HEK293T (cell line): ENCODE measurements around the gene CELA2A.
"Not testable (repeated sequence)": the region's sequence is repeated elsewhere in the genome, so short reads cannot be mapped to it uniquely, and the experiment has no call there.

ENCODE experiments used
- CTCF ChIA-PET: fragments of 350-600 bp; formaldehyde crosslinking; extraction: SDS; loops from one replicate; lab custom pipeline; 2021; ENCODE audit warnings: antibody characterized with exemption, inconsistent platforms; lab: Yijun Ruan, JAX
- POLR2A ChIA-PET: fragments of 350-600 bp; formaldehyde crosslinking; extraction: SDS; loops from one replicate; lab custom pipeline; 2020; ENCODE audit warnings: antibody characterized with exemption, inconsistent platforms; lab: Yijun Ruan, JAX
- DNase-seq: peaks from one replicate; pipeline ENCODE4 v3.0.0; 2012; ENCODE audit warnings: mixed read lengths; ENCODE audit errors: extremely low spot score
- ARNT ChIP-seq: fragments of 450-650 bp; IDR thresholded peaks from 2 replicates; pipeline ENCODE4 v1.6.1; 2017; ENCODE audit warnings: mild to moderate bottlenecking
- BHLHE40 ChIP-seq: fragments of 450-650 bp; IDR thresholded peaks from 2 replicates; pipeline ENCODE4 v1.6.1; 2016; ENCODE audit warnings: mild to moderate bottlenecking, moderate library complexity, borderline replicate concordance
- CTBP1 ChIP-seq: fragments of 450-650 bp; IDR thresholded peaks from 2 replicates; pipeline ENCODE4 v1.6.1; 2016; ENCODE audit warnings: borderline replicate concordance
- ELF4 ChIP-seq: fragments of 450-650 bp; IDR thresholded peaks from 2 replicates; pipeline ENCODE4 v1.6.1; 2017; ENCODE audit warnings: antibody characterized with exemption
- FOXA1 ChIP-seq: fragments of 450-650 bp; IDR thresholded peaks from 2 replicates; pipeline ENCODE4 v1.6.1; 2016; ENCODE audit warnings: mild to moderate bottlenecking
- FOXK2 ChIP-seq: fragments of 450-650 bp; IDR thresholded peaks from 2 replicates; pipeline ENCODE4 v1.6.1; 2016; ENCODE audit warnings: mild to moderate bottlenecking
- FOXM1 ChIP-seq: fragments of 450-650 bp; IDR thresholded peaks from 2 replicates; pipeline ENCODE4 v1.6.1; 2017; ENCODE audit warnings: mild to moderate bottlenecking, borderline replicate concordance
- HDGF ChIP-seq: fragments of 450-650 bp; IDR thresholded peaks from 2 replicates; pipeline ENCODE4 v1.6.1; 2017; ENCODE audit warnings: antibody characterized with exemption, borderline replicate concordance
- L3MBTL2 ChIP-seq: fragments of 450-650 bp; conservative IDR thresholded peaks from 2 replicates; pipeline ENCODE4 v1.6.1; 2016; ENCODE audit warnings: mild to moderate bottlenecking
- LEF1 ChIP-seq: fragments of 450-650 bp; IDR thresholded peaks from 2 replicates; pipeline ENCODE4 v1.6.1; 2017; ENCODE audit warnings: mild to moderate bottlenecking, borderline replicate concordance
- NFRKB ChIP-seq: fragments of 450-650 bp; IDR thresholded peaks from 2 replicates; pipeline ENCODE4 v1.6.1; 2016; ENCODE audit warnings: mild to moderate bottlenecking, moderate library complexity
- SP1 ChIP-seq: fragments of 450-650 bp; IDR thresholded peaks from 2 replicates; pipeline ENCODE4 v1.6.1; 2017
- SUZ12 ChIP-seq: fragments of 450-650 bp; IDR thresholded peaks from 2 replicates; pipeline ENCODE4 v1.6.1; 2016; ENCODE audit warnings: mild to moderate bottlenecking
- TARDBP ChIP-seq: fragments of 450-650 bp; IDR thresholded peaks from 2 replicates; pipeline ENCODE4 v1.6.1; 2016
- ZNF384 ChIP-seq: fragments of 450-650 bp; IDR thresholded peaks from 2 replicates; pipeline ENCODE4 v1.6.1; 2016
- TF ChIP-seq, protein P1 (sequence below): fragments of 450-650 bp; IDR thresholded peaks from 2 replicates; pipeline ENCODE4 v1.6.1; 2016

Gene CELA2A

DNA sequence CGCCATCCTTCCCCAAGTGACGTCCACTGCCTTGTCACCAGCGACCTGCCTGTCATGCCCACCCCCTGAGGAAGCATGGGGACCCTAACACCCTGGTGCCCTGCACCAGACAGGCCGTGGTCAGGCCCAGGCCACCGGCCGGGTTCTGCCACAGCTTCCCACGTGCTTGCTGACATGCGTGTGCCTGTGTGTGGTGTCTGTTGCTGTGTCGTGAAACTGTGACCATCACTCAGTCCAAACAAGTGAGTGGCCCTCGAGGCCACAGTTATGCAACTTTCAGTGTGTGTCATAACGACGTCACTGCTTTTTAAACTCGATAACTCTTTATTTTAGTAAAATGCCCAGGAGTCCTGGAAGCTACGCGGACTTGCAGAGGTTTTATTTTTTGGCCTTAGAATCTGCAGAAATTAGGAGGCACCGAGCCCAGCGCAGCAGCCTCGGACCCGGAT is 26.8 kb upstream of the CELA2A start:
- CTCF ChIA-PET, result interaction anchor here (2.0 kb wide), 1 partner anchor 106 kb away, joined by 5 read pairs; no protein-coding TSS in a partner anchor
- POLR2A ChIA-PET, result no interaction called here
- TF ChIP-seq NFRKB (no peak), BHLHE40 (no peak), ARNT (no peak)
- no peak for DNase-seq

DNA sequence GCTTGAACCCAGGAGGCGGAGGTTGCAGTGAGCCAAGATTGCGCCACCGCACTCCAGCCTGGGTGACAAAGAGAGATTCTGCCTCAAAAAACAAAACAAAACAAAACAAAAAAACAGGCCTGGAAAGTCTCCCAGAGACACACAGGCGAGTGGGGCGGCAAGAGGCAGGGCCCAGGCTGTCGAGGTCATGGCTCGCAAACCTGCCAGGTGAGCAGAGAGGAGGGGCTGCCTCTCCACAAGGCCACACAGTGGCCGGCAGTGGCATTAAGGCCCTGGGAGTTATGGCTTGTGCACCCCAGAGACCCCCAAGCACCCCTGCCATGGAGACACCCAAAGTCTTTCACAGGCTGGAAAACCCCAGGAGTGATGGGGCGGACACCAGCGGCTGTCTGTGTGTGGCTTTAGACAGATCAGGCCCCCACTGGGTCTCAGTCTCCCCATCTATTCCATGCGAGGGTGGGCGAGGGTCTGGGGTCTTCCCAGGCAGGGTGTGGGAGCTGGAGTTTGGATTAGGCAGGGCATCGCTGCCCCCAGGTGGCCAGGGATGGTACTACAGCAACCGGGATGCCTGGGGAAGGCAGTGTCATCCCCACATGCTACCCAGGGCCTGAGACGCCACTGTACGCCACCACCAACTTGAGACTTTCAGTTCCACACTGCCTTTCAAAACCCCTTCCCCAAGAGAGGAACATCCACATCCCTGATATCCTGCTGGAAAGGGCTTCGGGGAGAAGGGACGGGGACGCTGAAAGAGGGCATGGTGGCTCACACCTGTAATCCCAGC is 25.6 kb upstream of the CELA2A start:
- CTCF ChIA-PET, result interaction anchor here (0.6 to 2.6 kb wide), 6 partner anchors 9 to 126 kb away, joined by 3 to 23 read pairs (median 4); no protein-coding TSS in a partner anchor
- DNase-seq, result peak; percentile 85
- POLR2A ChIA-PET, result interaction anchor here (0.9 to 1.4 kb wide), 2 partner anchors 14 to 89 kb away, joined by 3 read pairs; no protein-coding TSS in a partner anchor
- TF ChIP-seq FOXK2 (no peak), FOXM1 (no peak), ARNT (no peak), HDGF (no peak), L3MBTL2 (no peak), NFRKB (no peak), SP1 (no peak), FOXA1 (no peak), CTBP1 (no peak), SUZ12 (no peak), ELF4 (no peak), LEF1 (no peak)
- TF ChIP-seq, protein P1, sequence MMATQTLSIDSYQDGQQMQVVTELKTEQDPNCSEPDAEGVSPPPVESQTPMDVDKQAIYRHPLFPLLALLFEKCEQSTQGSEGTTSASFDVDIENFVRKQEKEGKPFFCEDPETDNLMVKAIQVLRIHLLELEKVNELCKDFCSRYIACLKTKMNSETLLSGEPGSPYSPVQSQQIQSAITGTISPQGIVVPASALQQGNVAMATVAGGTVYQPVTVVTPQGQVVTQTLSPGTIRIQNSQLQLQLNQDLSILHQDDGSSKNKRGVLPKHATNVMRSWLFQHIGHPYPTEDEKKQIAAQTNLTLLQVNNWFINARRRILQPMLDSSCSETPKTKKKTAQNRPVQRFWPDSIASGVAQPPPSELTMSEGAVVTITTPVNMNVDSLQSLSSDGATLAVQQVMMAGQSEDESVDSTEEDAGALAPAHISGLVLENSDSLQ, result no peak

DNA sequence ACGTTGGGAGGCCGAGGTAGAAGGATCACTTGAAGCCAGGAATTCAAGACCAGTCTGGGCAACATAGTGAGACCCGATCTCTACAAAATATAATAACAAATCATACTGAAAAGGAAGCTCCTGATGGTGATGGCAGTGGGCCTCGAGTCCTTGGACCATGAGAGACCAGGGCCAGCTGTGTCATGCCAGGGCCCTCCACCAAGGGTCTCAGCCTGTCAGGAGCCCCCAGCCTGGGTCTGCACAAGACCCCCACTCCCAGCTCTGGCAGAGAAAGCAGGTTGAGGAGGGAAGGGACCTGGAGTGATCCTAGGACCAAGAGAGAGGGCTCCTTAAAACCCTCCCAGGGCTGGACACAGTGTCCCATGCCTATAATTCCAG is 25.0 kb upstream of the CELA2A start:
- TF ChIP-seq FOXK2, result no peak
- no peak for TF ChIP-seq BHLHE40
- no peak for TF ChIP-seq SP1
- no peak for TF ChIP-seq ELF4
- no peak for TF ChIP-seq HDGF
- no peak for TF ChIP-seq L3MBTL2
- no peak for TF ChIP-seq ZNF384
- TF ChIP-seq ARNT, result no peak
- no peak for TF ChIP-seq LEF1
- TF ChIP-seq NFRKB, result no peak
- no peak for TF ChIP-seq CTBP1
- TF ChIP-seq FOXA1, result no peak
- TF ChIP-seq SUZ12, result no peak
- no peak for TF ChIP-seq FOXM1
- TF ChIP-seq, protein P1, result no peak
- TF ChIP-seq TARDBP, result no peak
- DNase-seq, result no peak
- CTCF ChIA-PET, result interaction anchor here (0.6 to 2.6 kb wide), 6 partner anchors 9 to 108 kb away, joined by 3 to 23 read pairs (median 4); no protein-coding TSS in a partner anchor
- POLR2A ChIA-PET, result interaction anchor here (0.9 to 1.4 kb wide), 2 partner anchors 14 to 90 kb away, joined by 3 read pairs; no protein-coding TSS in a partner anchor

DNA sequence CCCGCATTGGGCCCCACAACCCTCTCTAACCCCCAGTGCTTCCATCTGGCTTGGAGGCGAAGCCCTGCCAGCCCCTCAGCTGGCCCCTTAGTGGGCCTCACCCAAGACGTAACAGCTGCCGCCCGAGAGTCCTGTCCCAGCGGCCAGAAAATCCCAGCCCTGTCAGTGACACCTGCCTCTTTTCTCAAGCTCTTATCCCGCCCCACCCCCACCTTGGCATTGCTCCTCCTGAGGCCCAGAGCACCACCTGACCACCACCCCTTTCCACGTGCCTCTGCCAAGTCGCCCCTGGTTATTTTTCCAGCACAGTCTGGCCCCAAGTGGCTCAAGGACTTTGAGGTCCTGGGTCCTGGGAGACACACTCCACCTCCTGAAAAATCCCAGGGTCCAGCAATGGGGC is 24.2 kb upstream of the CELA2A start:
- no peak for DNase-seq
- CTCF ChIA-PET, result interaction anchor here (0.6 to 2.6 kb wide), 3 partner anchors 26 to 109 kb away, joined by 3 to 23 read pairs (median 3); no protein-coding TSS in a partner anchor
- POLR2A ChIA-PET, result interaction anchor here (0.5 to 1.4 kb wide), 2 partner anchors 91 to 272 kb away, joined by 3 read pairs; no protein-coding TSS in a partner anchor
- TF ChIP-seq, protein P1, result no peak
- no peak for TF ChIP-seq HDGF
- TF ChIP-seq TARDBP, result no peak
- no peak for TF ChIP-seq FOXK2
- no peak for TF ChIP-seq ZNF384
- TF ChIP-seq ELF4, result no peak
- TF ChIP-seq LEF1, result no peak
- TF ChIP-seq FOXA1, result no peak
- TF ChIP-seq NFRKB, result no peak
- no peak for TF ChIP-seq SP1
- TF ChIP-seq ARNT, result no peak
- TF ChIP-seq FOXM1, result no peak
- TF ChIP-seq L3MBTL2, result no peak
- no peak for TF ChIP-seq CTBP1
- TF ChIP-seq SUZ12, result no peak
- no peak for TF ChIP-seq BHLHE40

DNA sequence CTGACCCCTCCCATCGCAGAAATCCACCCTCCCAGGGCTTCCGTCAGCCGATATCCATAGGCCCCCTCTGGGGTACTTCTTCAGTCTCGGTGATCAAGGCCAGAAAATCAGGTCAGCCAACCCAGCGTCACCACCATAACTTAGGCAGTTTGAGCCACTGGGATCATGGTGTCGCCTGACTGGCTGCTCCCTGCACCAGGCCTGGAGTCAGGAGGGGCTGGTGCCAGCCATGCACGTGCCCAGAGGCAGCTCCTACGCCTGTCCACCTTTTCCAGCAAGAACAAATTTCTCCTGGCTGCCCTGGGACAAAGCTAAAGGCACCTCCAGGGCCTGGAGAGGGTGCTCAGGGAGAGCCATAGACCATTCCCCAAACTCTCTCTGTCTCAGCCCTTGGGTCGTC is 23.1 kb upstream of the CELA2A start:
- CTCF ChIA-PET, result no interaction called here
- POLR2A ChIA-PET, result interaction anchor here (0.5 kb wide), 1 partner anchor 247 kb away, joined by 3 read pairs; no protein-coding TSS in a partner anchor
- DNase-seq, result no peak
- TF ChIP-seq TARDBP, result no peak
- no peak for TF ChIP-seq NFRKB
- no peak for TF ChIP-seq ARNT
- TF ChIP-seq, protein P1, result no peak
- no peak for TF ChIP-seq SP1
- no peak for TF ChIP-seq ELF4
- TF ChIP-seq L3MBTL2, result no peak
- TF ChIP-seq FOXK2, result no peak
- no peak for TF ChIP-seq FOXA1
- TF ChIP-seq ZNF384, result no peak
- no peak for TF ChIP-seq HDGF
- no peak for TF ChIP-seq LEF1
- TF ChIP-seq SUZ12, result no peak
- TF ChIP-seq BHLHE40, result no peak
- no peak for TF ChIP-seq CTBP1
- TF ChIP-seq FOXM1, result no peak

DNA sequence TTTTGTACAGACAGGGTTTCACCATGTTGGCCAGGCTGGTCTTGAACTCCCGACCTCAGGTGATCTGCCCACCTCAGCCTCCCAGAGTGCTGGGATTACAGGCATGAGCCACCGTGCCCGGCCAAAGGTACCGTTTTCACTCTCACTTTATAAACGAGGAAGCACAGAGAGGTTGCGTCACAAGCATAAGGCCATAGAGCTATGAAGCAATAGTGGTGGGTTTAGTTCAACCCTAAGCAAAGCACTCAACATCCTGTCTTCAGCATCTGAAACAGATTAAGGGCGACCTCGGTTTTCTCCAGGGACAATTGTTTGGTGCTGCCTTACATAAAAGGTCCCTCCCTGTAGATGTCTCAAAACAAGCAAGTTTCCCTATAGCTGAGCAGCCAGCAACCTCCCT is 21.8 kb upstream of the CELA2A start:
- POLR2A ChIA-PET, CTCF ChIA-PET, DNase-seq: not testable (repeated sequence)
